ENCODE measurements around the gene COX7C.

- no peak for TF ChIP-seq CTCF (conservative IDR thresholded peaks at IDR 0.05; ENCODE audit: low read depth in 2 of 2)
- TF ChIP-seq POLR2AphosphoS5 (IDR thresholded peaks at IDR 0.05; ENCODE audit: low read depth), result no peak
- no peak for TF ChIP-seq ETS1 (IDR thresholded peaks at IDR 0.05)
- no peak for TF ChIP-seq EZH2 (IDR thresholded peaks at IDR 0.05; ENCODE audit: low read depth, unreplicated experiment)
- no peak for TF ChIP-seq EZH2phosphoT487 (IDR thresholded peaks at IDR 0.05; ENCODE audit: unreplicated experiment)
These were observed 47.2 kb upstream of the COX7C start for GRCh38 chr5:86570427-86571083.
